ENCODE data around the gene GSG1.

Gene GSG1

DNA sequence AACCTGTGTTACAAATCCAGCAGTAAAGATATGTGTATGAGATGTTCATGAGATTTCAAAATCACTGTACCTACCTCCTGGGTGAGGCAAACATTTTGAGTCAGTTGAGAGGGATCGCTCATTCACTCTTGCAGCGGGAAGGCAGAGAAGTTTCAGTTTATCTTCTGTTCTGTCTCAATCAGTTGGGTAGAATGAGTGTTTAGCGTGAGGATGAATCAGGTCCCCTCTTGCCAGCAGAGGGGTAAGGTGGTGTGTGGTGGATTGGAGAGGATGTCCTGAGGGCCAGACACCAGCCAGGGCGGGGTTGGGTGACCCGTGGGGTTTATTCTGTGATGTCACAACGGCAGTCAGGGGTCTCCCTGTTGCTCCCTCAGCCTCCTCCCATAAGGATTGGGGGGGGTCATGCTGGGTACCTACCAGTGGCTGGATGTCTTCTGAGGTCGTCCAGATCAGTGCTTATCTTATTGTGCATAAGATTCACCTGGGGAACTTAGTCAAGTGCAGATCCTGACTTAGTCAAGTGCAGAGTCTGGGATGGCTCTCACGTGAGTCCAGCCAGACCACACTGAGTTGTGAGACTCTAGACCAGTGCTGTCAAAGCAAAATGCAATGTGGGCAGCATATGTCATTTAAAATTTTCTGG is at the start of gene GSG1:
Gene GSG1, minus strand, starts transcription at position 277 of the 643 bp plus-strand sequence. Its CDS starts 155 bp downstream, at position 122.
- Histone ChIP-seq H3K4me3 (ENCODE audit: insufficient read length, low read depth) (no peak within 1 kb of the TSS), H3K4me1 (ENCODE audit: insufficient read depth, insufficient read length) (peaks cover 7% of the 10 kb centered on the region), H3K9ac (ENCODE audit: insufficient read length, low read depth) (no peak within 1 kb of the TSS), H3K9me3 (ENCODE audit: insufficient read depth, low read length) (no peaks in the 10 kb centered on the region), H3K36me3 (ENCODE audit: insufficient read depth, insufficient read length, low read length) (no peaks in the 10 kb centered on the region), H3K27me3 (ENCODE audit: insufficient read depth, insufficient read length) (peaks cover 13% of the 10 kb centered on the region)
- TF ChIP-seq YY1 (IDR thresholded peaks at IDR 0.05; ENCODE audit: insufficient read depth, insufficient read length) (no peak), ZNF274 (IDR thresholded peaks at IDR 0.05; ENCODE audit: low read depth, low read length) (no peak), SUZ12 (IDR thresholded peaks at IDR 0.05; ENCODE audit: extremely low read depth, insufficient read depth, insufficient read length) (no peak)
- no peak for DNase-seq (ENCODE audit: low read depth, low spot score)

GRCh38 chr12:13153180-13153579 is 49.7 kb upstream of the GSG1 start:
- peak; percentile 44 for DNase-seq (ENCODE audit: low read depth, low spot score)
- H3K36me3 ChIP-seq (ENCODE audit: insufficient read depth, insufficient read length, low read length) = no peaks in the 10 kb centered on the region
- H3K9me3 ChIP-seq (ENCODE audit: insufficient read depth, low read length) = no peaks in the 10 kb centered on the region; the same call in 1 of the 2 replicates
- H3K4me3 ChIP-seq (ENCODE audit: insufficient read length, low read depth) = no peak overlapping the region
- peaks cover 4% of the 10 kb centered on the region for H3K4me1 ChIP-seq (ENCODE audit: insufficient read depth, insufficient read length)
- H3K9ac ChIP-seq (ENCODE audit: insufficient read length, low read depth) = no peak overlapping the region
- TF ChIP-seq ZNF274 (IDR thresholded peaks at IDR 0.05; ENCODE audit: low read depth, low read length) (no peak), SUZ12 (IDR thresholded peaks at IDR 0.05; ENCODE audit: extremely low read depth, insufficient read depth, insufficient read length) (no peak), YY1 (IDR thresholded peaks at IDR 0.05; ENCODE audit: insufficient read depth, insufficient read length) (no peak)
- no peaks in the 10 kb centered on the region for H3K27me3 ChIP-seq (ENCODE audit: insufficient read depth, insufficient read length)

GRCh38 chr12:13152756-13153155 is 49.3 kb upstream of the GSG1 start:
- Histone ChIP-seq H3K9me3 (ENCODE audit: insufficient read depth, low read length) (no peaks in the 10 kb centered on the region; the same call in 1 of the 2 replicates), H3K27me3 (ENCODE audit: insufficient read depth, insufficient read length) (no peaks in the 10 kb centered on the region), H3K9ac (ENCODE audit: insufficient read length, low read depth) (no peak overlapping the region), H3K4me1 (ENCODE audit: insufficient read depth, insufficient read length) (peaks cover 4% of the 10 kb centered on the region), H3K4me3 (ENCODE audit: insufficient read length, low read depth) (no peak overlapping the region), H3K36me3 (ENCODE audit: insufficient read depth, insufficient read length, low read length) (no peaks in the 10 kb centered on the region)
- DNase-seq (ENCODE audit: low read depth, low spot score) = no peak
- TF ChIP-seq ZNF274 (IDR thresholded peaks at IDR 0.05; ENCODE audit: low read depth, low read length) (no peak), YY1 (IDR thresholded peaks at IDR 0.05; ENCODE audit: insufficient read depth, insufficient read length) (no peak), SUZ12 (IDR thresholded peaks at IDR 0.05; ENCODE audit: extremely low read depth, insufficient read depth, insufficient read length) (no peak)

- Histone ChIP-seq H3K36me3 (ENCODE audit: insufficient read depth, insufficient read length, low read length) (no peaks in the 10 kb centered on the region), H3K27me3 (ENCODE audit: insufficient read depth, insufficient read length) (no peaks in the 10 kb centered on the region), H3K4me3 (ENCODE audit: insufficient read length, low read depth) (no peak overlapping the region), H3K9me3 (ENCODE audit: insufficient read depth, low read length) (no peaks in the 10 kb centered on the region; the same call in 1 of the 2 replicates), H3K9ac (ENCODE audit: insufficient read length, low read depth) (no peak overlapping the region), H3K4me1 (ENCODE audit: insufficient read depth, insufficient read length) (peaks cover 4% of the 10 kb centered on the region)
- no peak for DNase-seq (ENCODE audit: low read depth, low spot score)
- TF ChIP-seq YY1 (IDR thresholded peaks at IDR 0.05; ENCODE audit: insufficient read depth, insufficient read length) (no peak), ZNF274 (IDR thresholded peaks at IDR 0.05; ENCODE audit: low read depth, low read length) (no peak), SUZ12 (IDR thresholded peaks at IDR 0.05; ENCODE audit: extremely low read depth, insufficient read depth, insufficient read length) (no peak)
These were observed 48.8 kb upstream of the GSG1 start for GRCh38 chr12:13152281-13152680.

GRCh38 chr12:13149411-13149810 is 45.9 kb upstream of the GSG1 start:
- Histone ChIP-seq H3K4me3 (ENCODE audit: insufficient read length, low read depth) (no peak overlapping the region), H3K9me3 (ENCODE audit: insufficient read depth, low read length) (no peaks in the 10 kb centered on the region; the same call in 1 of the 2 replicates), H3K36me3 (ENCODE audit: insufficient read depth, insufficient read length, low read length) (no peaks in the 10 kb centered on the region), H3K27me3 (ENCODE audit: insufficient read depth, insufficient read length) (no peaks in the 10 kb centered on the region), H3K9ac (ENCODE audit: insufficient read length, low read depth) (no peak overlapping the region), H3K4me1 (ENCODE audit: insufficient read depth, insufficient read length) (peaks cover 4% of the 10 kb centered on the region)
- TF ChIP-seq ZNF274 (IDR thresholded peaks at IDR 0.05; ENCODE audit: low read depth, low read length) = no peak
- TF ChIP-seq SUZ12 (IDR thresholded peaks at IDR 0.05; ENCODE audit: extremely low read depth, insufficient read depth, insufficient read length) = no peak
- TF ChIP-seq YY1 (IDR thresholded peaks at IDR 0.05; ENCODE audit: insufficient read depth, insufficient read length) = no peak
- no peak for DNase-seq (ENCODE audit: low read depth, low spot score)

- Histone ChIP-seq H3K9me3 (ENCODE audit: insufficient read depth, low read length) (no peaks in the 10 kb centered on the region; the same call in 1 of the 2 replicates), H3K9ac (ENCODE audit: insufficient read length, low read depth) (no peak overlapping the region), H3K27me3 (ENCODE audit: insufficient read depth, insufficient read length) (no peaks in the 10 kb centered on the region), H3K4me1 (ENCODE audit: insufficient read depth, insufficient read length) (peaks cover 4% of the 10 kb centered on the region), H3K4me3 (ENCODE audit: insufficient read length, low read depth) (no peak overlapping the region), H3K36me3 (ENCODE audit: insufficient read depth, insufficient read length, low read length) (no peaks in the 10 kb centered on the region)
- TF ChIP-seq SUZ12 (IDR thresholded peaks at IDR 0.05; ENCODE audit: extremely low read depth, insufficient read depth, insufficient read length) (no peak), YY1 (IDR thresholded peaks at IDR 0.05; ENCODE audit: insufficient read depth, insufficient read length) (no peak), ZNF274 (IDR thresholded peaks at IDR 0.05; ENCODE audit: low read depth, low read length) (no peak)
- DNase-seq (ENCODE audit: low read depth, low spot score) = no peak
These were observed 45.0 kb upstream of the GSG1 start for GRCh38 chr12:13148485-13148847.

DNA sequence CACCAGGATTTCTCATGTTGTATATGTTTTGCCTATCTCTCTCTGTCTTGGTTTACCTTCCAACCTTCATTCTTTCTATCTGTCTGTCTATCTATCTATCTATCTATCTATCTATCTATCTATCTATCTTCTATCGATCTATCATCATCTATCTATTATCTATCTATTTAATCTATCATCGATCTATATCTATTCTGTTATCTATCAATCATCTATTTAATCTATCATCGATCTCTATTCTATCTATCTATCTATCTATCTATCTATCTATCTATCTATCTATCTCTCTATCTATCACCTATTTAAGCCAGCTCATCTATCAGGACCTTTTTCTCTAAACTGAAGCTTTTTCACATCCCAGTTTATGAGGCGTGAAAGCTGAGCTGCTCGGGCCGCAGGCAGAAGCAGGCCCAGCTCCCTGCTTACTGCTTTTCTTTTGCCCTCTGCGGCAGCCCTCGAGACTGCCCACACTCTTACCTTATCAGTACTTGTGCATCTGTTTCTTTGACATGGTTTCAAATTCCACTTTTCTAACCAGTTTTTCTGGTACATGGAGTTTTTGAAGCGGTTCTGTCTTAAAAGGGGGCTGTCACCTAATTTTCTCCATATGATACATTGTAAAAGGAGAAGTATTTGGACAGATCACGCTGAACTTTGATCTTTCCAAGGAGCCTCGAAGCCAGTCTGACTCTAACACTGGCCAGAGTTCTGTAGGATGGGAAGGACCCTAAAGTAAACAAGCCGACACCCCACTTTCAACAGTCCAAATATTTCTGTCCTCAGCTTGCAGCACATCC is 44.4 kb upstream of the GSG1 start:
- no peaks in the 10 kb centered on the region for H3K27me3 ChIP-seq (ENCODE audit: insufficient read depth, insufficient read length)
- TF ChIP-seq SUZ12 (IDR thresholded peaks at IDR 0.05; ENCODE audit: extremely low read depth, insufficient read depth, insufficient read length) (no peak), ZNF274 (IDR thresholded peaks at IDR 0.05; ENCODE audit: low read depth, low read length) (no peak), YY1 (IDR thresholded peaks at IDR 0.05; ENCODE audit: insufficient read depth, insufficient read length) (no peak)
- H3K9me3 ChIP-seq (ENCODE audit: insufficient read depth, low read length) = no peaks in the 10 kb centered on the region; the same call in 1 of the 2 replicates
- H3K36me3 ChIP-seq (ENCODE audit: insufficient read depth, insufficient read length, low read length) = no peaks in the 10 kb centered on the region
- DNase-seq (ENCODE audit: low read depth, low spot score) = no peak
- H3K9ac ChIP-seq (ENCODE audit: insufficient read length, low read depth) = no peak overlapping the region
- no peaks in the 10 kb centered on the region for H3K4me1 ChIP-seq (ENCODE audit: insufficient read depth, insufficient read length)
- no peak overlapping the region for H3K4me3 ChIP-seq (ENCODE audit: insufficient read length, low read depth)
